Stimulated activated CD4-positive, alpha-beta T cell treated with anti-CD3 and anti-CD28 coated beads, Interleukin-12 subunit alpha, Interleukin-12 subunit beta, amount 100 ng/mL, for 24 hours (primary cell): ENCODE measurements around the gene SPEM1.
"Not testable (repeated sequence)": the region's sequence is repeated elsewhere in the genome, so short reads cannot be mapped to it uniquely, and the experiment has no call there.

Experiments
- DNase-seq, 2 experiments: peaks; one replicate each; pipeline ENCODE4 v3.0.0-alpha.2; 2020; ENCODE audit warnings: low read depth in 2 of 2

SPEM1 gene

GRCh38 chr17:7468804-7469389 is 48.8 kb downstream of the SPEM1 start:
- DNase-seq: no peak

- DNase-seq: not testable (repeated sequence)
Observed at GRCh38 chr17:7469843-7470242, 49.7 kb downstream of the SPEM1 start.

DNA sequence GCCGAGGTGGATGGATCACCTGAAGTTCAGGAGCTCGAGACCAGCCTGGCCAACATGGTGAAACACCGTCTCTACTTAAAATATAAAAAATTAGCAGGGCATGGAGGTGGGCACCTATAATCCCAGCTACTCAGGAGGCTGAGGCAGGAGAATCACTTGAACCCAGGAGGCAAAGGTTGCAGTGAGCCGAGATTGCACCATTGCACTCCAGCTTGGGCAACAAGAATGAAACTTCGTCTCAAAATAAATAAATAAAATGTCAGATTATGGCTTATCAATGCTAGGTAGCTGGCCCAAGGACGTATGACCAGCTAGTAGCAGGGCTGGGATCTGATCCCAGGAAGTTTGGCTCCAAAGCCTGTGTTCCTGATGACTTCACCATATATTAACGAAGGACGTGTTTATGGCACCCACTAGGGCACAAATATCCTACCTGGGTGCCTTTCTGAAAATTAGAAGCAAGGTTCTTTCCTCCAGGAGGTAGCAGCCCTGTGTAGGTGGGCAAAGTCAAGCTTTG is 50.4 kb downstream of the SPEM1 start:
- not testable (repeated sequence) for DNase-seq
